ENCODE measurements around the gene BAIAP3.
A peak's percentile ranks its signal among the peaks of the same experiment; 100 is the strongest.

The BAIAP3 gene

GRCh38 chr16:1335211-1335971 lies 1.9 kb downstream of the BAIAP3 start:
- DNase-seq = no peak

DNA sequence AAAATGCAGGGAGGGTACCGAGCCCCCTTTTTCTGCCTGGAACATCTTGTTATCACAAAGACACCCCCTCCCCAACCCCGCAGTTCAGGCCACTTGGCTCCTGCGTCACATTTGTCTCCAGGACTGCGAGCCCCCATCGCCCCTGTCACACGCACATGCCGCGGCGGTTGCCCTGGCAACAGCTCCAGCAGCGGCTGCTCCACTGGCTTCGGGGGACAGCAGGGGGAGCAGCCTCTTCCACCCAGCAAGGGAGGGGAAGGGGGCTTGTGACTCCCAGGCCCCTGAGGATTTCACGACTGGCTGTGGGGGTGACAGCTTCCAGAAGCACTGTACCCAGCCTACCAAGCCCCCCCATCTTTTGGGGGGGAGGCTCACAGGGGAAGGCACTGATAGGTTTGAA lies 2.6 kb downstream of the BAIAP3 start:
- DNase-seq = peak in 1 of 2 experiments; percentile 70

DNA sequence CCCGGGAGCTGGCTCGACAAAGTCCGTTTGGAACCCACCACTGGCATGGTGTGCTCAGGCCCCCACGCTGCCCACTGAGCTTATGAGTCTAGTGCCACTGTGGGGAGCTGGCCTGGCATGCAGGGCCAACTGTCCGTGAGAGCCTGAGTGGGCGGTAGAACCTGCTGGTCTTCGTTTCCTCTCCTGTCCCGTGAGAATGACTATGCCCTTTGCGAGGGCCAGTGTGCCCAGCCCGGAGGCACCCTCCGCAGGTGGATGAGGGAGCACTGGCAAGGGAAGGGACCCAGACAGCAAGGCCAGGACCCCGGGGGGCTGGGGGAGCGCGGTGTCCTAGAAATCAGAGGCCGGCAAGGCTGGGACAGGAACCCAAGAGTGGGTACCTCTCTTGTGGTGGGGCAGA lies 3.2 kb downstream of the BAIAP3 start:
- no peak for DNase-seq

DNA sequence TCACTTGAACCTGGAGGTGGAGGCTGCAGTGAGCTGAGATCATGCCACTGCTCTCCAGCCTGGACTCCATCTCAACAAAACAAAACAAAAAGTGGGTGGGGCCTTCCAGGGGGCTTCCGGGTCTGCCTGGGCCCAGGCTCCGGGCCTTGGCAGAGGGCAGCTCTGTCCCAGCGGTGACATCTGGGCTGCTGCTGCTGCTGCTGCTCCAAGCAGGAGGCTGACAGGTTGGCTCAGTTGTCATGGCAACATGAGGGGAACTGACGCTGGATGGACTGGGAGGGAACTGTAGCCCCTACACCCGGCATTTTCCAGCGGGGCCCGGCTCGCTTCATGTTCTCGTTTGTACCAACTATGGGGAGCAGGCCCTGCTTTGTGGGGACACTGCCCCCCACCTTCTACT lies 4.0 kb downstream of the BAIAP3 start:
- DNase-seq = peak; percentile 56 to 86

- DNase-seq = peak in 1 of 2 experiments; percentile 53
These were observed 4.8 kb downstream of the BAIAP3 start for GRCh38 chr16:1338119-1338730.

DNA sequence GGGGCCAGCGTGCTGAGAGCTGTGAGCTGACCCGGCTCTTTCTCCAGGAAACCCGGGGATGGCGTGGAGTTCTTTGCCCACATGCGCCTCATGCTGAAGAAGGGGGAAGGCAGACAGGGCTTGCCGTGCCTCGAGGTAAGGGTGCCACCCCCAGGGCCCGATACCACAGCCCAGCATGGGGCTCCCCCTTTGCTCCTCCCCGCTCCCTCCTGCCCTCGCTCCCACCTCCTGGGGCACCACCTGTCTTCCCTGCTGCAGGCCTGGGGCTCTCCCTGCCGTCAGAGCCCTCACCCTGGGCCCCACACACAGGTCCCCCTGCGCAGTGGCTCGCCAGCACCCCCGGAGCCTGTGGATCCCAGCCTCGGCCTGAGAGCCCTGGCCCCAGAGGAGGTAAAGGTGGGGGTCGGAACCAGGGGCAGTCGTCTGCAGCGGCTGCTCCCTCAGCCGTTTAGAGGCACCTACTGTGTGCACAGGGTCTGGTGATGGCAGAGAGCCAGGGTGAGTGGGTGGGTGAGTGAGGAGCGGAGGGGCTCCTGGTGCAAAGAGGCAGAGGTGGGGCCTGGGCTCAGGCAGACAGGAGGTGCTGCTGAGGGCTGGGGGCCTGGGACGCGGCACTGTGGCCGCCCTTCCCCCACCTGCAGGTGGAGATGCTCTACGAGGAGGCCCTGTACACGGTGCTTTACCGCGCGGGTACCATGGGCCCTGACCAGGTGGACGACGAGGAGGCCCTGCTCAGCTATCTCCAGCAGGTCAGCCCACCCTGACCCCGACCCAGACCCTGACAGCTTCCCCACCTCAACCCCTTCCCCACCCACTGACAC lies 5.6 kb downstream of the BAIAP3 start:
- no peak for DNase-seq

- no peak for DNase-seq
These were observed 7.5 kb downstream of the BAIAP3 start for GRCh38 chr16:1340730-1341494.

DNA sequence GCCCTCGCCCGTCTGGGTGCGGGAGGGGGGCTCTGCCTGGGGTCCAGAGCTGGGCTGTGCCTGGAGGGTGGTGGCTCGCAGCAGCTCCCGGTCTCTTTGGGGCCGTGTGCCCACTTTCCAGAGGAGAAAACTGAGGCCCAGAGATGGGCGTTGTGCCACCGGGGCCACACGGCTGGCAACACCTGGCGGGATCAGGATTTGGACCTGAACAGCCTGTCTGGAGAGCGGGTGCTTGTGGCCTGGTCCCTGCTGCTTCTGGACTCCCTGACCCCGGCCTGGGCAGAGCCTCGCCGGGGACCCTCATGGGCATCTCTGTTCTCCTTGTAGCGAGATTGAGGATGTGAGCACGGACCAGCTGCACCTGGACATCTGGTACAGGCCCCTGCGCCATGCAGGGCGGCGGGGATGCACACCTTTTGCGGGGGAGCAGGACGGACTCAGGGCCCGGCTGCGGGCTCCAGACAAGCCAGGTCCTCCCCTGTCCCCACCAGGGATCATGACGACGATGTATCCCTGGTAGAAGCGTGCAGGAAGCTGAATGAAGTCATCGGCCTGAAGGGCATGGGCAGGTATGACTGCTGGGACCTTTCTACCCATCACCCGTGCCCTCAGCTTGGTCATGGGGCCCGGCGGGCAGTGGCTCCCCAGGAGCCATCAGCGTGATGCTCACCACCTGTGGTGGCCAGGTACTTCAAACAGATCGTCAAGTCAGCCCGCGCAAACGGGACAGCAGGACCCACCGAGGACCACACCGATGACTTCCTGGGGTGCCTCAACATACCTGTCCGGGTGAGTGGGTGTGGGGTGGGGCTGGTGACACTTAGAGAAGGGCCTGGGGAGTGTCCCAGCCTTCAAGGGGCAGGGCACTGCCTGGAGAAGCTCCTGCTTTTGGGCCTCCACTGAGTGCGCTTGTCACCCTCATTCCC lies 8.3 kb downstream of the BAIAP3 start:
- no peak for DNase-seq

DNA sequence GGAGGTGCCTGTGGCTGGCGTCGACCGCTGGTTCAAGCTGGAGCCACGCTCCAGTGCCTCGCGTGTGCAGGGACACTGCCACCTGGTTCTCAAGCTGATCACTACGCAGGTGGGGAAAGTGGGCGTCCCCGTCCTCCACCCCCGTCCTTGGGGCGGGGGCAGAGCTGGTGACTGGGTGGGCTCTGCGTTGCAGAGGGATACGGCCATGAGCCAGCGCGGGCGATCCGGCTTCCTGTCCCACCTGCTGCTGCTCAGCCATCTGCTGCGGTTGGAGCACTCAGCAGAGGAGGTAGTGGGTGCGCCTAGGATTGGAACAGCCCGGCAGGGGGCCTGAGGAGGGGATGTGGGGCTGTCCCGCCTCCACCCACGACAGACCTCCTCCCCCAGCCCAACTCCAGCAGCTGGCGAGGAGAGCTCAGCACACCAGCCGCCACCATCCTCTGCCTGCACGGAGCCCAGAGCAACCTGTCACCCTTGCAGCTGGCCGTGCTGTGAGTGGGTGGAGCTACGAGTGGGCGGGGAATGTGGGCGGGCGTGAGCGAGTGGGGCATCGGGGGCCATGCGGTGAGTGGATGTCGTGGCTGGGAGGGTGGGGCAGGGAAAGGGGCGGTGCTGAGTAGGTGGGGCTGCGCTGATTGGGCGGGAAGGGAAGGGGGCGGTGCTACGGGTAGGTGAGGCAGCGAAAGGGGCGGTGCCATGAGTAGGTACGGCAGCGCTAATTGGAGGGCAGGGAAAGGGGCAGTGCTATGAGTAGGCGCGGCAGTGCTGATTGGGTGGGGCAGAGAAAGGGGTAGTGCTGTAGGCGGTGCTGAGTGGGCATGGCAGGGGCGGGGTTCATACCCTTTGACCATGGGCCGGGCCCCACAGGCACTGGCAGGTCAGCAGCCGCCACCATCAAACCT lies 9.3 kb downstream of the BAIAP3 start:
- peak; percentile 98 to 100 for DNase-seq

- DNase-seq = peak in 1 of 2 experiments; percentile 43
These were observed 10.2 kb downstream of the BAIAP3 start for GRCh38 chr16:1343428-1344242.

GRCh38 chr16:1344499-1344898 lies 11.1 kb downstream of the BAIAP3 start:
- no peak for DNase-seq

DNA sequence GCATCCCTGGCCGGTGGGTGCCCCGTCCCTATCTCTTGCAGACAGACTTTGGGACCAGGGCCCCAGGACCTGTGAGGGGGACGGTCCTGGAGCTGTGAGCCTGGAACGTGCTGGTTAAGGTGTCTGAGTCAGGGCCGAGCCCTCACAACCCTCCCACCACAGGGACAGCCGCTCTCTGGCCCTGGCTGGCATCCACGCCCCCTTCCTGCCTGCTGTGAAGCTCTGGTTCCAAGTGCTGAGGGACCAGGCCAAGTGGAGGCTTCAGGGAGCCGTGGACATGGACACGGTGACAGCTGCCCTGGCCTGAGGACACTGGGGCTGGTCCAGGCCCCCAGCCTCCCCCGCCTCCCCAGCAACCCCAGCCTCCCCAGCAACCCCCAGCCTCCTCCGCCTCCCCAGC lies 11.6 kb downstream of the BAIAP3 start:
- no peak for DNase-seq

- no peak for DNase-seq
These were observed 12.4 kb downstream of the BAIAP3 start for GRCh38 chr16:1345651-1346421.

DNA sequence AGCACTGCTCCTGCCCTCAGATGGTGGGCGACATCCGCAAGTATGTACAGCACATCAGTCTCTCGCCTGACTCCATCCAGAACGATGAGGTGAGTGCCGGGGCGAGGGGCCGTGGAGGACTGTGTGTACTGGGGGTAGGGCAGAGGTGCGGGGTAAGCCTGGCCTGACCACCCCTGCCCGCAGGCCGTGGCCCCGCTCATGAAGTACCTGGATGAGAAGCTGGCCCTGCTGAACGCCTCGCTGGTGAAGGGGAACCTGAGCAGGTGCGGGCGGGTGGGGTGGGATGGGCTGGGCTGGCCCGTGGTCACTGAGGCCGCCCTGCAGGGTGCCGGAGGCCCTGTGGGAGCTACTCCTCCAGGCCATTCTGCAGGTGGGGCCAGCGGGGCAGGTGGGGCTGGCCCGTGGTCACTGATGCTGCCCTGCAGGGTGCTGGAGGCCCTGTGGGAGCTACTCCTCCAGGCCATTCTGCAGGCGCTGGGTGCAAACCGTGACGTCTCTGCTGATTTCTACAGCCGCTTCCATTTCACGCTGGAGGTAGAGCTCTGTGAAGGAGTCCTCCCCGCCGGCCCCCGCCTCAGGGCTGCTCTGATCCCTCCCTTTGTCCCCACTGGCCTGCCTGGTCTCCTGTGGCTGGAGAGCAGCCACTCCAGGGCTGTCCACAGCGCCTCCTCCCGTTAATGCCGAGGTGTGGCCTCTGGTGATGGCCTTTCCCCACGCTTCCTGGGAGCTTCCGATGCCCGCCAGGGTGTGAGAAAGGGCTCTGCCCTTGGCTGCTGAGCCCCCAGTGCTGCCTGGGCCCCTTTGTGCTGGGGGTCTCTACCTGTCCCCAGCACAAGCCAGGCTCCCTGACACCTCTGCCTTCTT lies 13.2 kb downstream of the BAIAP3 start:
- peak in 1 of 2 experiments; percentile 34 for DNase-seq

- DNase-seq = no peak
These were observed 13.9 kb downstream of the BAIAP3 start for GRCh38 chr16:1347286-1347855.

DNA sequence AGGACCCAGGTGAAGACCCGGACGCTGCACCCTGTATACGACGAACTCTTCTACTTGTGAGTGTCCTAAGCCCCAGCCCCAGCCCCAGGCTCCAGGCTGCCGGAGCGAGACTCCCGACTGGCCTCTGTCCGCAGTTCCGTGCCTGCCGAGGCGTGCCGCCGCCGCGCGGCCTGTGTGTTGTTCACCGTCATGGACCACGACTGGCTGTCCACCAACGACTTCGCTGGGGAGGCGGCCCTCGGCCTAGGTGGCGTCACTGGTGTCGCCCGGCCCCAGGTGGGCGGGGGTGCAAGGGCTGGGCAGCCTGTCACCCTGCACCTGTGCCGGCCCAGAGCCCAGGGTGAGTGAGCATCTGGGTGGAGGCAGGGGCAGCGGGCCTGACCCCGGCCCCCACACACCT lies 14.5 kb downstream of the BAIAP3 start:
- no peak for DNase-seq

- no peak for DNase-seq
These were observed 15.0 kb downstream of the BAIAP3 start for GRCh38 chr16:1348441-1348840.

DNA sequence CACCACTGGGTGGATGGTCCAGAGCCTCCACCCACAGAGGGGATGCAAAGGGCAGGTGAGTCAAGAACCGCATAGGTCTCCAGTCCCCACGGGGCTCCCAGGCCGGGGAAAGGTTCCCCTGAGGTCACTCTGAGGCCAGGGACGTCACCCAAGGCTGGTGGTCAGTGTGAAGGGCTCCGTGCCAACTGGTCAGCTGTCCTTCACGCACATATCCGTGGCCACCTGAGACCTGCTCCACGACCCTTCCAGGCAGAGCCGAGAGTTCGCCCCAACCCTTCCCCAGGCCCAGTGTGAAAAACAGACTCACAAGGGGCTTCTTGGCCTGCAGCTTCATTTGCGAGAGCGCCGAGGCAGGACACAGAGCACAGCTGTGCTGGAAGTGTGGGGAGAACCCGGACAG lies 15.5 kb downstream of the BAIAP3 start:
- no peak for DNase-seq

Measured in NCI-H524 (cell line).